ENCODE data around the gene DISC1. TPM values are rescaled to one million over a fixed set of nuclear protein-coding genes. Genes with fewer than 3 reads are reported as not detected.
"Not testable (repeated sequence)": the region's sequence is repeated elsewhere in the genome, so short reads cannot be mapped to it uniquely, and the experiment has no call there.

The DISC1 gene
- total RNA-seq, 1 donor from 2014 or later = 5.2 TPM

GRCh38 chr1:231639819-231640218, 13.2 kb downstream of the DISC1 start:
- H3K27me3 Mint-ChIP-seq = no peaks in the 10 kb centered on the region
- TF ChIP-seq, protein P1, sequence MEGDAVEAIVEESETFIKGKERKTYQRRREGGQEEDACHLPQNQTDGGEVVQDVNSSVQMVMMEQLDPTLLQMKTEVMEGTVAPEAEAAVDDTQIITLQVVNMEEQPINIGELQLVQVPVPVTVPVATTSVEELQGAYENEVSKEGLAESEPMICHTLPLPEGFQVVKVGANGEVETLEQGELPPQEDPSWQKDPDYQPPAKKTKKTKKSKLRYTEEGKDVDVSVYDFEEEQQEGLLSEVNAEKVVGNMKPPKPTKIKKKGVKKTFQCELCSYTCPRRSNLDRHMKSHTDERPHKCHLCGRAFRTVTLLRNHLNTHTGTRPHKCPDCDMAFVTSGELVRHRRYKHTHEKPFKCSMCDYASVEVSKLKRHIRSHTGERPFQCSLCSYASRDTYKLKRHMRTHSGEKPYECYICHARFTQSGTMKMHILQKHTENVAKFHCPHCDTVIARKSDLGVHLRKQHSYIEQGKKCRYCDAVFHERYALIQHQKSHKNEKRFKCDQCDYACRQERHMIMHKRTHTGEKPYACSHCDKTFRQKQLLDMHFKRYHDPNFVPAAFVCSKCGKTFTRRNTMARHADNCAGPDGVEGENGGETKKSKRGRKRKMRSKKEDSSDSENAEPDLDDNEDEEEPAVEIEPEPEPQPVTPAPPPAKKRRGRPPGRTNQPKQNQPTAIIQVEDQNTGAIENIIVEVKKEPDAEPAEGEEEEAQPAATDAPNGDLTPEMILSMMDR (IDR thresholded peaks at IDR 0.05; ENCODE audit: unreplicated experiment) = no peak
- no peaks in the 10 kb centered on the region for H3K4me1 Mint-ChIP-seq (ENCODE audit: low read depth)

GRCh38 chr1:231641444-231641843, 14.9 kb downstream of the DISC1 start:
- not testable (repeated sequence) for H3K27me3 Mint-ChIP-seq; H3K9me3 Mint-ChIP-seq (ENCODE audit: low read depth); H3K36me3 Mint-ChIP-seq (ENCODE audit: insufficient read depth); H3K27ac Mint-ChIP-seq; H3K4me1 Mint-ChIP-seq (ENCODE audit: low read depth); DNase-seq (ENCODE audit: low spot score, unreplicated experiment); H3K4me3 Mint-ChIP-seq (ENCODE audit: low read depth)

More at GRCh38 chr1:231639819-231640218, 13.2 kb downstream of the DISC1 start:
- Mint-ChIP-seq H3K36me3 (ENCODE audit: insufficient read depth) (peaks cover 1% of the 10 kb centered on the region), H3K27ac (no peak overlapping the region), H3K4me3 (ENCODE audit: low read depth) (no peak overlapping the region), H3K9me3 (ENCODE audit: low read depth) (peaks cover 3% of the 10 kb centered on the region)
- no peak for DNase-seq (ENCODE audit: low spot score, unreplicated experiment)

- H3K4me1 Mint-ChIP-seq (ENCODE audit: low read depth); H3K4me3 Mint-ChIP-seq (ENCODE audit: low read depth); H3K27ac Mint-ChIP-seq; H3K36me3 Mint-ChIP-seq (ENCODE audit: insufficient read depth); H3K27me3 Mint-ChIP-seq; DNase-seq (ENCODE audit: low spot score, unreplicated experiment); H3K9me3 Mint-ChIP-seq (ENCODE audit: low read depth): not testable (repeated sequence)
These were observed 15.5 kb downstream of the DISC1 start for GRCh38 chr1:231642061-231642460.

GRCh38 chr1:231642618-231643017, 16.0 kb downstream of the DISC1 start:
- Mint-ChIP-seq H3K4me1 (ENCODE audit: low read depth) (no peaks in the 10 kb centered on the region), H3K27me3 (no peaks in the 10 kb centered on the region), H3K4me3 (ENCODE audit: low read depth) (no peak overlapping the region), H3K9me3 (ENCODE audit: low read depth) (peaks cover 4% of the 10 kb centered on the region), H3K36me3 (ENCODE audit: insufficient read depth) (peaks cover 2% of the 10 kb centered on the region), H3K27ac (no peak overlapping the region)
- no peak for DNase-seq (ENCODE audit: low spot score, unreplicated experiment)
- TF ChIP-seq, protein P1 (IDR thresholded peaks at IDR 0.05; ENCODE audit: unreplicated experiment) = no peak

DNA sequence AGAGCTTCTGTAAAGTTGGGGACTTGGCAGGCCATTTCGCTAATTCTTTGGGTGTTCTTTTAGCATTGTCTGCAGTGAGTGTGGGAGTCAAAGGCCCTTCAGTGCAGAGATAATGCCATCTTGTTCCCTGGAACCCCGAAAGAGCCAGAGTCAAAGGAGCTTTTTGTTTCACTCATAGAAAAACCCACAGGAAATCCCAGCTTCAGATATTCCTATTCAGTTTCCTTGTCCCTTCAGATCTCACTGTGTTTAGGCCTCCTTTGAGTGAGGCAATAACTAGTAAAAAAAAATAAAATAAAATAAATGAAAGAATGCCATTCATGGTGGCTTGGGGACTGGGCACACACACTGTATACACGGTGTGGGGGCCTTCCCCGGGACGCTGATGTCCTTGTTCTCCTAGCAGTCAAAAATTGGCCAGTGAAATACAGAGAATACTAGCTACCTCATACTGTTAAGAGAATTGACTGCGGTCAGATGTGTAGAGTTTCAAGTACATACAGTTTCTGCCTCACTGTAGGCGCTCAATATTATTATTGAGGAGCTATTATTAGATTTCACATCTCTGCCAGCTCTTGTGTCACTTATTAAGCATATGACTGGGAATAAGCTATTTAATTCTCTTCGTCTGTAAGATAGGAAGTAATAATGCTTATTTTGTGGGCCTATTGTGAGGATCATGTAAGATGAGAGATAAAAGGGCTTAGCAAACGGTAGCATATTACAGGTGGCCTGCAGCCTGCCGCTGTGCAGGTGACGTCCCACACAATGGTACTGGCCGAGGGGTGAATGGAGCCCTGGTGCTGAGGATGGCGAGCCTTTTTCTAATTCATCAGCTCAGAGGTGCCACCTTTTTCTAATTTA, 16.7 kb downstream of the DISC1 start:
- no peak for DNase-seq (ENCODE audit: low spot score, unreplicated experiment)
- Mint-ChIP-seq H3K27me3 (no peaks in the 10 kb centered on the region), H3K9me3 (ENCODE audit: low read depth) (peaks cover 6% of the 10 kb centered on the region), H3K4me1 (ENCODE audit: low read depth) (no peaks in the 10 kb centered on the region), H3K4me3 (ENCODE audit: low read depth) (no peak overlapping the region), H3K27ac (no peak overlapping the region), H3K36me3 (ENCODE audit: insufficient read depth) (peaks cover 2% of the 10 kb centered on the region)
- TF ChIP-seq, protein P1 (IDR thresholded peaks at IDR 0.05; ENCODE audit: unreplicated experiment) = no peak

GRCh38 chr1:231643935-231644237, 17.3 kb downstream of the DISC1 start:
- no peak for DNase-seq (ENCODE audit: low spot score, unreplicated experiment)
- Mint-ChIP-seq H3K4me1 (ENCODE audit: low read depth) (no peaks in the 10 kb centered on the region), H3K27me3 (no peaks in the 10 kb centered on the region)

DNA sequence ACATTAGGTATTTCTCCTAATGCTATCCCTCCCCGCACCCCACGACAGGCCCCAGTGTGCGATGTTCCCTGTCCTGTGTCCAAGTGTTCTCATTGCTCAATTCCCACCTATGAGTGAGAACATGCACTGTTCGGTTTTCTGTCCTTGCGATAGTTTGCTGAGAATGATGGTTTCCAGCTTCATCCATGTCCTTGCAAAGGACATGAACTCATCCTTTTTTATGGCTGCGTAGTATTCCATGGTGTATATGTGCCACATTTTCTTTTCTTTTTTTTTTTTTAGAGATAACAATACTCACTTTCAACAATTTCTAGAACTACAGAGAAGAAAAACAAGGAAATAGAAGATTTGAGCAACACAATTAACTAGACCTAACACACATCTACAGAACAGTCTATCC, 19.0 kb downstream of the DISC1 start:
- not testable (repeated sequence) for H3K27ac Mint-ChIP-seq; H3K4me3 Mint-ChIP-seq (ENCODE audit: low read depth); H3K36me3 Mint-ChIP-seq (ENCODE audit: insufficient read depth); H3K4me1 Mint-ChIP-seq (ENCODE audit: low read depth); H3K27me3 Mint-ChIP-seq; DNase-seq (ENCODE audit: low spot score, unreplicated experiment)
- peaks cover 17% of the 10 kb centered on the region for H3K9me3 Mint-ChIP-seq (ENCODE audit: low read depth)

More at GRCh38 chr1:231643935-231644237, 17.3 kb downstream of the DISC1 start:
- H3K9me3 Mint-ChIP-seq (ENCODE audit: low read depth) = peaks cover 10% of the 10 kb centered on the region
- peaks cover 4% of the 10 kb centered on the region for H3K36me3 Mint-ChIP-seq (ENCODE audit: insufficient read depth)
- no peak overlapping the region for H3K27ac Mint-ChIP-seq
- no peak overlapping the region for H3K4me3 Mint-ChIP-seq (ENCODE audit: low read depth)
- TF ChIP-seq, protein P1 (IDR thresholded peaks at IDR 0.05; ENCODE audit: unreplicated experiment) = no peak

DNA sequence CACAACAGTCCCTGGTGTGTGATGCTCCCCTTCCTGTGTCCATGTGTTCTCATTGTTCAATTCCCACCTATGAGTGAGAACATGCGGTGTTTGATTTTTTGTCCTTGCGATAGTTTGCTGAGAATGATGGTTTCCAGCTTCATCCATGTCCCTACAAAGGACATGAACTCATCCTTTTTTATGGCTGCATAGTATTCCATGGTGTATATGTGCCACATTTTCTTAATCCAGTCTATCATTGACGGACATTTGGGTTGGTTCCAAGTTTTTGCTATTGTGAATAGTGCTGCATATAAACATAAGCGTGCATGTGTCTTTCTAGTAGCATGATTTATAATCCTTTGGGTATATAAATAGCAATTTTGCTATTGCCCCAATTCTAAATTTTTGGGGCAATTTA, 19.6 kb downstream of the DISC1 start:
- peaks cover 19% of the 10 kb centered on the region for H3K9me3 Mint-ChIP-seq (ENCODE audit: low read depth)
- DNase-seq (ENCODE audit: low spot score, unreplicated experiment); H3K27ac Mint-ChIP-seq; H3K4me3 Mint-ChIP-seq (ENCODE audit: low read depth); H3K36me3 Mint-ChIP-seq (ENCODE audit: insufficient read depth); H3K4me1 Mint-ChIP-seq (ENCODE audit: low read depth); H3K27me3 Mint-ChIP-seq: not testable (repeated sequence)

- not testable (repeated sequence) for H3K4me1 Mint-ChIP-seq (ENCODE audit: low read depth); DNase-seq (ENCODE audit: low spot score, unreplicated experiment); H3K4me3 Mint-ChIP-seq (ENCODE audit: low read depth); H3K27me3 Mint-ChIP-seq; H3K36me3 Mint-ChIP-seq (ENCODE audit: insufficient read depth)
- Mint-ChIP-seq H3K27ac (peak overlapping the region; percentile 25), H3K9me3 (ENCODE audit: low read depth) (peaks cover 24% of the 10 kb centered on the region)
These were observed 25.2 kb downstream of the DISC1 start for GRCh38 chr1:231651621-231652260.

Measured in progenitor cell of endocrine pancreas (in vitro differentiated cells).